ENCODE results near the gene KIF4B. TPM values are rescaled to one million over a fixed set of nuclear protein-coding genes. Genes with fewer than 3 reads are reported as not detected.
"Not testable (repeated sequence)": the region's sequence is repeated elsewhere in the genome, so short reads cannot be mapped to it uniquely, and the experiment has no call there.

The KIF4B gene
- total RNA-seq, 1 donor from 2014 or later: 0.54 TPM

DNA sequence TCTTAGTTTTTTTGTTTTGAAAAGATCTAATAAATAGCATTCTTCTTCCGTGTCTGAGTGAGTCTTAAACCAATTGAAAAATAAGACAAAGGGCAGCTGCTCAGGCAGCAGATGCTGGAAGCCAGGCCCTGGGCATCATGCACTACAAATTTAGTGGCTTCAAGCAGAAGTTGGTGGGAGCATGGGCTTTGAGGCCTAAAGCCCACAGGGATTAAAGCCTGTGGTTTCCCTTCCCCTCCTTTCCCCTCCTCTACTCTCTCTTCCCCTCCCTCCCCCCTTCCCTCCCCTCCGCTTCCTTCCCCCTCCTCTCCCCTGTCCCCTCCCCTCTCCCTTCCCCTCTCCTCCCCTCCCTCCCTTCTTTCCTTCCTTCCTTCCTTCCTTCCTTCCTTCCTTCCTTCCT is 20.1 kb upstream of the KIF4B start:
- DNase-seq (ENCODE audit: low spot score): no peak
- Mint-ChIP-seq H3K4me1 (ENCODE audit: unreplicated experiment) (no peaks in the 10 kb centered on the region), H3K4me3 (ENCODE audit: unreplicated experiment) (no peak overlapping the region), H3K36me3 (ENCODE audit: low read depth, unreplicated experiment) (no peaks in the 10 kb centered on the region), H3K27ac (ENCODE audit: unreplicated experiment) (no peak overlapping the region), H3K27me3 (ENCODE audit: unreplicated experiment) (peaks cover 2% of the 10 kb centered on the region), H3K9me3 (ENCODE audit: unreplicated experiment) (no peaks in the 10 kb centered on the region)
- TF ChIP-seq, protein P1, sequence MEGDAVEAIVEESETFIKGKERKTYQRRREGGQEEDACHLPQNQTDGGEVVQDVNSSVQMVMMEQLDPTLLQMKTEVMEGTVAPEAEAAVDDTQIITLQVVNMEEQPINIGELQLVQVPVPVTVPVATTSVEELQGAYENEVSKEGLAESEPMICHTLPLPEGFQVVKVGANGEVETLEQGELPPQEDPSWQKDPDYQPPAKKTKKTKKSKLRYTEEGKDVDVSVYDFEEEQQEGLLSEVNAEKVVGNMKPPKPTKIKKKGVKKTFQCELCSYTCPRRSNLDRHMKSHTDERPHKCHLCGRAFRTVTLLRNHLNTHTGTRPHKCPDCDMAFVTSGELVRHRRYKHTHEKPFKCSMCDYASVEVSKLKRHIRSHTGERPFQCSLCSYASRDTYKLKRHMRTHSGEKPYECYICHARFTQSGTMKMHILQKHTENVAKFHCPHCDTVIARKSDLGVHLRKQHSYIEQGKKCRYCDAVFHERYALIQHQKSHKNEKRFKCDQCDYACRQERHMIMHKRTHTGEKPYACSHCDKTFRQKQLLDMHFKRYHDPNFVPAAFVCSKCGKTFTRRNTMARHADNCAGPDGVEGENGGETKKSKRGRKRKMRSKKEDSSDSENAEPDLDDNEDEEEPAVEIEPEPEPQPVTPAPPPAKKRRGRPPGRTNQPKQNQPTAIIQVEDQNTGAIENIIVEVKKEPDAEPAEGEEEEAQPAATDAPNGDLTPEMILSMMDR (IDR thresholded peaks at IDR 0.05; ENCODE audit: unreplicated experiment): no peak

DNA sequence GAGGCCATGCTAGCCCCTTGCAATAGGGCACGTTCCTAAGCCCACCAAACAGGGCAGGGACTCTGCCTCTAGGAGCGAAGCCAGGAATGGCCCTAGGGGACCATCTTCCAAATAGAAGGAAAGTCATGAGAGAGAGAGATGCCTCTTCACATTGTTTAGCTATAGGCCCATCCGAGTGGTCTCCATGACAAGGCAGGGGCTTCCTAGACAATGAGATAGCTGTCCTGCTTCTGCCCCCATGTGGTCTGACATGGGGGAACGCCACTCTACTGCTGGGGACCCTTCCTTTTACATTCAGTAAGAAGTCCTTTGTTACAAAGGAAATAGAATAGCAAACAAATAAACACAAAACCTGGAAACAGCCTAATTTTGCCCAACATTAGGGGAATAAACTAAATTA is 17.9 kb upstream of the KIF4B start:
- DNase-seq (ENCODE audit: low spot score): peak; percentile 48
- Mint-ChIP-seq H3K27ac (ENCODE audit: unreplicated experiment) (no peak overlapping the region), H3K27me3 (ENCODE audit: unreplicated experiment) (peaks cover 2% of the 10 kb centered on the region), H3K9me3 (ENCODE audit: unreplicated experiment) (no peaks in the 10 kb centered on the region), H3K4me1 (ENCODE audit: unreplicated experiment) (no peaks in the 10 kb centered on the region), H3K4me3 (ENCODE audit: unreplicated experiment) (no peak overlapping the region), H3K36me3 (ENCODE audit: low read depth, unreplicated experiment) (no peaks in the 10 kb centered on the region)
- TF ChIP-seq, protein P1 (IDR thresholded peaks at IDR 0.05; ENCODE audit: unreplicated experiment): peak; percentile 49

DNA sequence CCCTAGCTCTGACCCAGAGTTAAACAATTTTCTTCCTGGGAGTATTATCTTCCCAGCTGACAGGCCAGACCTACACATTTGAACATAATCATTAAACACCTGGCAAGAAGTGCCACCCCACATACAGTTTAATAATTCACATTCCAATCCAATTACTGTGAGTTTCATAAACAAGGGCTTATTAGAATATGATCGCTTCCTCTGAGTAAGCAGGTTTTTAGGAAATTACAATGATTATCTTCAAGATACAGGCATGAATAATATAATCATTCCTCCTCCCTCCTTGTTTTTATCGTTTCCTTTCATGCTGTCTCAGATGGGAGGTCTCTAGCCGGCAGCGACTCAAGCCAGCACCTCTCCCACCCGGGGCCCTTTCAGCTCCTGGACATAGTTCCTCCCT is 15.8 kb upstream of the KIF4B start:
- no peak for DNase-seq (ENCODE audit: low spot score)
- no peak overlapping the region for H3K4me3 Mint-ChIP-seq (ENCODE audit: unreplicated experiment)
- H3K36me3 Mint-ChIP-seq (ENCODE audit: low read depth, unreplicated experiment): no peaks in the 10 kb centered on the region
- TF ChIP-seq, protein P1 (IDR thresholded peaks at IDR 0.05; ENCODE audit: unreplicated experiment): no peak
- no peaks in the 10 kb centered on the region for H3K9me3 Mint-ChIP-seq (ENCODE audit: unreplicated experiment)
- H3K27ac Mint-ChIP-seq (ENCODE audit: unreplicated experiment): no peak overlapping the region
- H3K27me3 Mint-ChIP-seq (ENCODE audit: unreplicated experiment): peaks cover 3% of the 10 kb centered on the region
- H3K4me1 Mint-ChIP-seq (ENCODE audit: unreplicated experiment): no peaks in the 10 kb centered on the region

DNA sequence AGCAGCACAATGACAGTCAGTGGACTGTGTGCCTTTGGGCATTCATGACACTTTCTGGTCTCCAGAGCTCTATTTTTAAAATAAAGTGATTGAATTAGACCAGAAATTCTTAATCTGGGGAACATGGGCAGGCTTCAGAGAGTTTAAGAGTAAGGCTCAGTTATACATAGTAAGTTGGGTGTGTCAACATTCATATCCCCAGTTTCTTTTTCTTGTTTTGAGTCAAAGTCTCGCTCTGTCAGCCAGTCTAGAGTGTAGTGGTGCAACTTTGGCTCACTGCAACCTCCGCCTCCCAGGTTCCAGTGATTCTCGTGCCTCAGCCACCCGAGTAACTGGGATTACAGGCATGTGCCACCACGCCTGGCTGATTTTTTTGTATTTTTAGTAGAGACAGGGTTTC is 13.7 kb upstream of the KIF4B start:
- Mint-ChIP-seq H3K27me3 (ENCODE audit: unreplicated experiment) (peaks cover 3% of the 10 kb centered on the region), H3K36me3 (ENCODE audit: low read depth, unreplicated experiment) (no peaks in the 10 kb centered on the region), H3K27ac (ENCODE audit: unreplicated experiment) (no peak overlapping the region), H3K4me1 (ENCODE audit: unreplicated experiment) (no peaks in the 10 kb centered on the region), H3K4me3 (ENCODE audit: unreplicated experiment) (no peak overlapping the region), H3K9me3 (ENCODE audit: unreplicated experiment) (no peaks in the 10 kb centered on the region)
- TF ChIP-seq, protein P1 (IDR thresholded peaks at IDR 0.05; ENCODE audit: unreplicated experiment): no peak
- DNase-seq (ENCODE audit: low spot score): no peak

DNA sequence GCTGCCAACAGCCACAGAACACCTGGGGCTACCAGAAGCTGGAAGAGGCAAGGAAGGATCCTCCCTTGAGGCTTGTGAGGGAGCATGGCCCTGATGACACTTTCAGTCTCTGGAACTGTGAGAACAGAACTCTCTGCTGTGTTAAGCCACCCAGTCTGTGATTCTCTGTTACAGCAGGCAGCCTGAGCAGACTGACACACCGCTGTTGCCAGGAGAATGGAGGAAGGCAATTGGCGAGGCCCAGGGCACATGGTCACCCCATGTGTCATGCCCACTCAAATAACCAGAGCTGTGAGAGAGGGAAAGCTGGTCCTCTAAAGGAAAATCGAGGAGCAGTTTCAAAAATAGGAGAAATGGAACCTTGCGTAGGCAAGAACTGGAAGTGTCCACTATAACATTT is 12.0 kb upstream of the KIF4B start:
- no peak overlapping the region for H3K27ac Mint-ChIP-seq (ENCODE audit: unreplicated experiment)
- TF ChIP-seq, protein P1 (IDR thresholded peaks at IDR 0.05; ENCODE audit: unreplicated experiment): no peak

DNA sequence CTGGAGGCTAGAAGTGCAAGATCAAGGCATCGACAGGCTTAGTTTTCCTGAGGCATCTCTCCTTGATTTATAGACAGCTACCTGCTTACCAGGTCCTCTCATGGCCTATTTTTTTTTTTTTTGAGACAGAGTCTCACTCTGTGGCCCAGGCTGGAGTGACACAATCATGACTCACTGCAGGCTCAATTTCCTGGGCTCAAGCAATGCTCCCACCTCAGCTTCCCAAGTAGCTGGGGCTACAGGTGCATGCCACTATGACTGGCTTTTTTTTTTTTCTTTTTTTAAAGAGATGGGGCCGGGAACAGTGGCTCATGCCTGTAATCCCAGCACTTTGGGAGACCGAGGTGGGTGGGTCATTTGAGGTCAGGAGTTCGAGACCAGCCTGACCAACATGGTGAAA is 10.8 kb upstream of the KIF4B start:
- not testable (repeated sequence) for H3K27ac Mint-ChIP-seq (ENCODE audit: unreplicated experiment); H3K27me3 Mint-ChIP-seq (ENCODE audit: unreplicated experiment); DNase-seq (ENCODE audit: low spot score); H3K9me3 Mint-ChIP-seq (ENCODE audit: unreplicated experiment); H3K4me3 Mint-ChIP-seq (ENCODE audit: unreplicated experiment); H3K4me1 Mint-ChIP-seq (ENCODE audit: unreplicated experiment); H3K36me3 Mint-ChIP-seq (ENCODE audit: low read depth, unreplicated experiment)

More for the DNA sequence above, 12.0 kb upstream of the KIF4B start:
- Mint-ChIP-seq H3K4me3 (ENCODE audit: unreplicated experiment) (no peak overlapping the region), H3K27me3 (ENCODE audit: unreplicated experiment) (peaks cover 3% of the 10 kb centered on the region), H3K9me3 (ENCODE audit: unreplicated experiment) (no peaks in the 10 kb centered on the region), H3K4me1 (ENCODE audit: unreplicated experiment) (no peaks in the 10 kb centered on the region), H3K36me3 (ENCODE audit: low read depth, unreplicated experiment) (no peaks in the 10 kb centered on the region)
- DNase-seq (ENCODE audit: low spot score): no peak

Measured in endothelial cell (in vitro differentiated cells).